ENCODE measurements around the gene ADRA2C.

DNA sequence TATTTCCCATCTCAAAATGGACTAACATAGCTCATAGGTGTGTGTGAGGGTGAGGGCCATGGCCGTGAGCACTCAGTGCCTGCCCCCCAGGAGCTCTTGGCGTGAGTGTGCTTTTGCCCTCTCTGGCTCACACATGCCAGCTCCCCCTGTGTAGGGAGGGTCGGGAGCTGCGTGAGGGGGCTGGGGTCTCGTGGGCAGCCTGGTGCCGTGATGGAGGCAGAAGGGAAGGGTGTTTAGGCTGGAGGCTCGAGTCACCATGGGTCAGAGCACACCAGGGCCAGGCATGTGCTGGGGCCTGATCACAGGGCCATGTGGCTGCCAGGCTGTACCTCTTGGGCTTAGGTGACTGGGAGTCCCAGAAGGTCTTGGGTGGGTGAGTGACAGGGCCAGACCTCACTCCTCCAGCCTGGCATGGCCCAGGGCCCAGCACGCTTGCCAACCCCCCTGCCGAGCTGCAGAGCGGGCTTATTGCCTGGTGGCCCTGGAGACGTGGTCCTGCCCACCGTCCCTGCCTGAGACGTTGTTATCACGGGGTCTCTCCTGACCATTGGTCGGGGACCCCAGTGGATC lies 44.0 kb downstream of the ADRA2C start:
- TF ChIP-seq NR2F2 (IDR thresholded peaks at IDR 0.05; ENCODE audit: borderline replicate concordance, low read depth), result no peak
- no peak for TF ChIP-seq CHCHD3 (CRISPR knock-in tag; IDR thresholded peaks at IDR 0.05)
- no peak for TF ChIP-seq MIER3 (CRISPR knock-in tag; IDR thresholded peaks at IDR 0.05; ENCODE audit: borderline replicate concordance)
- TF ChIP-seq SP1 (IDR thresholded peaks at IDR 0.05), result no peak
- no peak for TF ChIP-seq SP1 (CRISPR knock-in tag; IDR thresholded peaks at IDR 0.05)
- TF ChIP-seq POLR2AphosphoS5 (IDR thresholded peaks at IDR 0.05; ENCODE audit: low read depth, low read length), result no peak
- TF ChIP-seq, protein P1, sequence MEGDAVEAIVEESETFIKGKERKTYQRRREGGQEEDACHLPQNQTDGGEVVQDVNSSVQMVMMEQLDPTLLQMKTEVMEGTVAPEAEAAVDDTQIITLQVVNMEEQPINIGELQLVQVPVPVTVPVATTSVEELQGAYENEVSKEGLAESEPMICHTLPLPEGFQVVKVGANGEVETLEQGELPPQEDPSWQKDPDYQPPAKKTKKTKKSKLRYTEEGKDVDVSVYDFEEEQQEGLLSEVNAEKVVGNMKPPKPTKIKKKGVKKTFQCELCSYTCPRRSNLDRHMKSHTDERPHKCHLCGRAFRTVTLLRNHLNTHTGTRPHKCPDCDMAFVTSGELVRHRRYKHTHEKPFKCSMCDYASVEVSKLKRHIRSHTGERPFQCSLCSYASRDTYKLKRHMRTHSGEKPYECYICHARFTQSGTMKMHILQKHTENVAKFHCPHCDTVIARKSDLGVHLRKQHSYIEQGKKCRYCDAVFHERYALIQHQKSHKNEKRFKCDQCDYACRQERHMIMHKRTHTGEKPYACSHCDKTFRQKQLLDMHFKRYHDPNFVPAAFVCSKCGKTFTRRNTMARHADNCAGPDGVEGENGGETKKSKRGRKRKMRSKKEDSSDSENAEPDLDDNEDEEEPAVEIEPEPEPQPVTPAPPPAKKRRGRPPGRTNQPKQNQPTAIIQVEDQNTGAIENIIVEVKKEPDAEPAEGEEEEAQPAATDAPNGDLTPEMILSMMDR (CRISPR knock-in tag; IDR thresholded peaks at IDR 0.05), result no peak
- TF ChIP-seq MAFG (CRISPR knock-in tag; IDR thresholded peaks at IDR 0.05), result no peak
- no peak for TF ChIP-seq CREB1 (IDR thresholded peaks at IDR 0.05)
- TF ChIP-seq CREB1 (CRISPR knock-in tag; IDR thresholded peaks at IDR 0.05), result no peak
- no peak for TF ChIP-seq ZNF672 (CRISPR knock-in tag; IDR thresholded peaks at IDR 0.05)
- TF ChIP-seq RAD21 (CRISPR knock-in tag; IDR thresholded peaks at IDR 0.05), result no peak
- TF ChIP-seq, protein P2, sequence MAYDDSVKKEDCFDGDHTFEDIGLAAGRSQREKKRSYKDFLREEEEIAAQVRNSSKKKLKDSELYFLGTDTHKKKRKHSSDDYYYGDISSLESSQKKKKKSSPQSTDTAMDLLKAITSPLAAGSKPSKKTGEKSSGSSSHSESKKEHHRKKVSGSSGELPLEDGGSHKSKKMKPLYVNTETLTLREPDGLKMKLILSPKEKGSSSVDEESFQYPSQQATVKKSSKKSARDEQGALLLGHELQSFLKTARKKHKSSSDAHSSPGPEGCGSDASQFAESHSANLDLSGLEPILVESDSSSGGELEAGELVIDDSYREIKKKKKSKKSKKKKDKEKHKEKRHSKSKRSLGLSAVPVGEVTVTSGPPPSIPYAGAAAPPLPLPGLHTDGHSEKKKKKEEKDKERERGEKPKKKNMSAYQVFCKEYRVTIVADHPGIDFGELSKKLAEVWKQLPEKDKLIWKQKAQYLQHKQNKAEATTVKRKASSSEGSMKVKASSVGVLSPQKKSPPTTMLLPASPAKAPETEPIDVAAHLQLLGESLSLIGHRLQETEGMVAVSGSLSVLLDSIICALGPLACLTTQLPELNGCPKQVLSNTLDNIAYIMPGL (CRISPR knock-in tag; IDR thresholded peaks at IDR 0.05; ENCODE audit: borderline replicate concordance in 1 of 2, low read depth in 1 of 2), result no peak
- TF ChIP-seq RFX5 (IDR thresholded peaks at IDR 0.05; ENCODE audit: low read depth, low read length), result no peak
- no peak for TF ChIP-seq BHLHE40 (IDR thresholded peaks at IDR 0.05; ENCODE audit: low read length)
- TF ChIP-seq KLF6 (CRISPR knock-in tag; IDR thresholded peaks at IDR 0.05), result no peak

Measured in HepG2 (cell line).